ENCODE results near the gene SPTLC1.
"Not testable (repeated sequence)": the region's sequence is repeated elsewhere in the genome, so short reads cannot be mapped to it uniquely, and the experiment has no call there.

DNA sequence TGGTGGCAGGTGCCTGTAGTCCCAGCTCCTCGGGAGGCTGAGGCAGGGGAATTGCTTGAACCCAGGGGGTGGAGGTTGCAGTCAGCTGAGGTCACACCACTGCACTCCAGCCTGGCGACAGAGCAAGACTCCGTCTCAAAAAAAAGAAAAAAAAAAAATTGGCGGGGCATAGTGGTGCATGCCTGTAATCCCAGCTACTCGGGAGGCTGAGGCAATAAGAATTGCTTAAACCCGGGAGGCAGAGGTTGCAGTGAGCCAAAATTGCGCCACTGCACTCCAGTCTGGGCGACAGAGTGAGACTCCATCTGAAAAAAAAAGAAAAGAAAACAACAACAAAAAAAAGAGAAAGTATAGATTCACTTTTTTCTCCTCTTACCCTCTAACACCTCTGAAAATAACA is 105.0 kb downstream of the SPTLC1 start:
- TF ChIP-seq POLR2A (IDR thresholded peaks at IDR 0.05; ENCODE audit: control extremely low read depth in 1 of 2, low read depth in 2 of 2, low read length in 2 of 2); ZNF274 (IDR thresholded peaks at IDR 0.05; ENCODE audit: borderline replicate concordance, extremely low read depth, low read length); EP300 (IDR thresholded peaks at IDR 0.05; ENCODE audit: borderline replicate concordance in 1 of 2, low read depth in 2 of 2, low read length in 2 of 2): not testable (repeated sequence)
- TF ChIP-seq, protein P1, sequence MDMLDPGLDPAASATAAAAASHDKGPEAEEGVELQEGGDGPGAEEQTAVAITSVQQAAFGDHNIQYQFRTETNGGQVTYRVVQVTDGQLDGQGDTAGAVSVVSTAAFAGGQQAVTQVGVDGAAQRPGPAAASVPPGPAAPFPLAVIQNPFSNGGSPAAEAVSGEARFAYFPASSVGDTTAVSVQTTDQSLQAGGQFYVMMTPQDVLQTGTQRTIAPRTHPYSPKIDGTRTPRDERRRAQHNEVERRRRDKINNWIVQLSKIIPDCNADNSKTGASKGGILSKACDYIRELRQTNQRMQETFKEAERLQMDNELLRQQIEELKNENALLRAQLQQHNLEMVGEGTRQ (IDR thresholded peaks at IDR 0.05; ENCODE audit: low read length) = not testable (repeated sequence)
- TF ChIP-seq, protein P2, sequence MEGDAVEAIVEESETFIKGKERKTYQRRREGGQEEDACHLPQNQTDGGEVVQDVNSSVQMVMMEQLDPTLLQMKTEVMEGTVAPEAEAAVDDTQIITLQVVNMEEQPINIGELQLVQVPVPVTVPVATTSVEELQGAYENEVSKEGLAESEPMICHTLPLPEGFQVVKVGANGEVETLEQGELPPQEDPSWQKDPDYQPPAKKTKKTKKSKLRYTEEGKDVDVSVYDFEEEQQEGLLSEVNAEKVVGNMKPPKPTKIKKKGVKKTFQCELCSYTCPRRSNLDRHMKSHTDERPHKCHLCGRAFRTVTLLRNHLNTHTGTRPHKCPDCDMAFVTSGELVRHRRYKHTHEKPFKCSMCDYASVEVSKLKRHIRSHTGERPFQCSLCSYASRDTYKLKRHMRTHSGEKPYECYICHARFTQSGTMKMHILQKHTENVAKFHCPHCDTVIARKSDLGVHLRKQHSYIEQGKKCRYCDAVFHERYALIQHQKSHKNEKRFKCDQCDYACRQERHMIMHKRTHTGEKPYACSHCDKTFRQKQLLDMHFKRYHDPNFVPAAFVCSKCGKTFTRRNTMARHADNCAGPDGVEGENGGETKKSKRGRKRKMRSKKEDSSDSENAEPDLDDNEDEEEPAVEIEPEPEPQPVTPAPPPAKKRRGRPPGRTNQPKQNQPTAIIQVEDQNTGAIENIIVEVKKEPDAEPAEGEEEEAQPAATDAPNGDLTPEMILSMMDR (IDR thresholded peaks at IDR 0.05; ENCODE audit: control extremely low read depth in 1 of 3, insufficient read depth in 1 of 3, low read depth in 1 of 3, low read length in 3 of 3) = not testable (repeated sequence)
